Parathyroid adenoma (tissue), 2 donors: Measurements from ENCODE around the gene MOAP1.
"Not testable (repeated sequence)": the region's sequence is repeated elsewhere in the genome, so short reads cannot be mapped to it uniquely, and the experiment has no call there.

Source experiments
- H2AFZ ChIP-seq: fragments of 300-600 bp; sonication (generic); one replicate; pipeline ENCODE4 v1.7.0; 2017; ENCODE audit warnings: antibody characterized with exemption, mild to moderate bottlenecking
- H3K27ac ChIP-seq: fragments of 300-600 bp; sonication (generic); one replicate; pipeline ENCODE4 v1.7.0; 2017
- H3K27me3 ChIP-seq: fragments of 300-600 bp; sonication (generic); one replicate; pipeline ENCODE4 v1.7.0; 2017; ENCODE audit warnings: low read length; ENCODE audit not compliant: control insufficient read depth, insufficient read depth
- H3K36me3 ChIP-seq: fragments of 300-600 bp; sonication (generic); one replicate; pipeline ENCODE4 v1.7.0; 2017; ENCODE audit warnings: low read length; ENCODE audit not compliant: control insufficient read depth, insufficient read depth
- H3K4me1 ChIP-seq: fragments of 300-600 bp; sonication (generic); one replicate; pipeline ENCODE4 v1.7.0; 2017; ENCODE audit warnings: control low read depth
- H3K4me2 ChIP-seq: fragments of 300-600 bp; sonication (generic); one replicate; pipeline ENCODE4 v1.7.0; 2017; ENCODE audit warnings: low read length
- H3K4me3 ChIP-seq: fragments of 300-600 bp; sonication (generic); one replicate; pipeline ENCODE4 v1.7.0; 2017; ENCODE audit warnings: low read depth, low read length
- H3K79me2 ChIP-seq: fragments of 300-600 bp; sonication (generic); one replicate; pipeline ENCODE4 v1.7.0; 2017; ENCODE audit warnings: control low read depth
- H3K9ac ChIP-seq: fragments of 300-600 bp; sonication (generic); one replicate; pipeline ENCODE4 v1.7.0; 2017; ENCODE audit warnings: mild to moderate bottlenecking
- H3K9me3 ChIP-seq: fragments of 300-600 bp; sonication (generic); one replicate; pipeline ENCODE4 v1.7.0; 2017; ENCODE audit warnings: low read length; ENCODE audit not compliant: control insufficient read depth
- CTCF ChIP-seq: fragments of 300-600 bp; sonication (generic); IDR thresholded peaks from one replicate; pipeline ENCODE4 v1.7.0; 2017; ENCODE audit warnings: antibody characterized with exemption, mild to moderate bottlenecking
- donor health status: primary hyperparathyroidism.

The MOAP1 gene

GRCh38 chr14:93184391-93185348, at the start of gene MOAP1, which contains the start of gene LYSET:
Gene MOAP1, minus strand, starts transcription at chr14:93184897. Its CDS starts 655 bp downstream, at chr14:93184242.
Gene LYSET, plus strand, starts transcription at chr14:93185317. Its CDS starts 89 bp downstream, at chr14:93185406.
- H3K27ac ChIP-seq, result peak within 1 kb of the TSS; percentile 93
- H3K36me3 ChIP-seq, result no peaks in the 10 kb centered on the region
- peak; percentile 39 for TF ChIP-seq CTCF

GRCh38 chr14:93233078-93233477, 48.4 kb upstream of the MOAP1 start:
- H3K27ac ChIP-seq, H3K36me3 ChIP-seq, H2AFZ ChIP-seq, H3K9me3 ChIP-seq, H3K9ac ChIP-seq, H3K79me2 ChIP-seq, H3K4me3 ChIP-seq, H3K27me3 ChIP-seq, H3K4me2 ChIP-seq: not testable (repeated sequence)
- H3K4me1 ChIP-seq, result peaks cover 16% of the 10 kb centered on the region

More at GRCh38 chr14:93184391-93185348, at the start of gene MOAP1, which contains the start of gene LYSET:
- Histone ChIP-seq H3K4me2 (peak within 1 kb of the TSS; percentile 95), H3K4me3 (peak within 1 kb of the TSS; percentile 96), H3K9ac (peak within 1 kb of the TSS; percentile 64), H3K9me3 (no peaks in the 10 kb centered on the region), H3K79me2 (peaks cover 2% of the 10 kb centered on the region), H2AFZ (peak within 1 kb of the TSS; percentile 96), H3K27me3 (no peaks in the 10 kb centered on the region), H3K4me1 (peaks cover 6% of the 10 kb centered on the region)

GRCh38 chr14:93232159-93232558, 47.5 kb upstream of the MOAP1 start:
- no peak for TF ChIP-seq CTCF
- Histone ChIP-seq H3K27ac (no peak overlapping the region), H3K9me3 (no peaks in the 10 kb centered on the region), H3K9ac (no peak overlapping the region), H3K36me3 (no peaks in the 10 kb centered on the region), H3K4me3 (no peak overlapping the region), H3K4me2 (no peak overlapping the region), H3K79me2 (no peaks in the 10 kb centered on the region), H2AFZ (peak overlapping the region; percentile 84), H3K27me3 (no peaks in the 10 kb centered on the region), H3K4me1 (peaks cover 12% of the 10 kb centered on the region)

- no peak overlapping the region for H3K27ac ChIP-seq
- no peaks in the 10 kb centered on the region for H3K36me3 ChIP-seq
- no peaks in the 10 kb centered on the region for H3K79me2 ChIP-seq
- H3K9me3 ChIP-seq, result no peaks in the 10 kb centered on the region
- H3K4me1 ChIP-seq, result peaks cover 12% of the 10 kb centered on the region
- no peaks in the 10 kb centered on the region for H3K27me3 ChIP-seq
- H2AFZ ChIP-seq, result peak overlapping the region; percentile 84
- H3K4me2 ChIP-seq, result peak overlapping the region; percentile 67
- no peak overlapping the region for H3K9ac ChIP-seq
- H3K4me3 ChIP-seq, result peak overlapping the region; percentile 16
- TF ChIP-seq CTCF, result no peak
These were observed 46.7 kb upstream of the MOAP1 start for GRCh38 chr14:93231129-93231979.

- no peaks in the 10 kb centered on the region for H3K27me3 ChIP-seq
- TF ChIP-seq CTCF, result no peak
- no peaks in the 10 kb centered on the region for H3K36me3 ChIP-seq
- H3K4me1 ChIP-seq, result peaks cover 12% of the 10 kb centered on the region
- no peak overlapping the region for H3K9ac ChIP-seq
- H3K4me3 ChIP-seq, result no peak overlapping the region
- H3K4me2 ChIP-seq, result no peak overlapping the region
- no peak overlapping the region for H3K27ac ChIP-seq
- H3K9me3 ChIP-seq, result no peaks in the 10 kb centered on the region
- H2AFZ ChIP-seq, result no peak overlapping the region
- no peaks in the 10 kb centered on the region for H3K79me2 ChIP-seq
These were observed 45.8 kb upstream of the MOAP1 start for GRCh38 chr14:93230539-93230938.
